ENCODE data around the gene NOVA1.

NOVA1 gene

DNA sequence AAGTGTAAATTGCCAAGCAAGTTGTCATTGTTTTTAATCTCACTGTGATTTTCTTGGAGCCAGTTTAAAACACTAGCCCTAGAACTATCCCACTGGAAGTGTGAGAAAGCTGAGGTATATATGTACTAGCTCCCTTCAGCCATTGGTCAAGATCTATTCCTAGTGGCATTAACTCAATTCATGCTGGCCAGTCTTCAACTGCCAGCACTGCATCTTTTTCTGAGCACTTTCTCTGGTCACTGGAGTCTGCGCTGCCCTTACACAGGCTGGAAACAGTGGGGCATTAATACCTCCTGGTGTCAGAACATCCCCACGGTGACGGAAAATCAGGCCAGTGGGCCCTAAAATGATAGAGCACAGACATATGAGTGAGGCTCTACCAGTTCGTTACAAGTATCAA lies 4.0 kb upstream of the NOVA1 start:
- no peak overlapping the region for H3K27ac ChIP-seq (ENCODE audit: low read length)
- H3K4me1 ChIP-seq (ENCODE audit: insufficient read depth, low read length): no peaks in the 10 kb centered on the region
- H3K4me3 ChIP-seq (ENCODE audit: low read length): no peak overlapping the region
- H3K9me3 ChIP-seq (ENCODE audit: insufficient read depth, low read depth, low read length): no peaks in the 10 kb centered on the region
- H3K27me3 ChIP-seq (ENCODE audit: insufficient read depth, low read length): peaks cover 12% of the 10 kb centered on the region
- no peak overlapping the region for H3K9ac ChIP-seq (ENCODE audit: low read depth, low read length)
- H3K36me3 ChIP-seq (ENCODE audit: insufficient read depth, low read depth, low read length): no peaks in the 10 kb centered on the region

- no peaks in the 10 kb centered on the region for H3K36me3 ChIP-seq (ENCODE audit: insufficient read depth, low read depth, low read length)
- peak overlapping the region; percentile 79 for H3K4me3 ChIP-seq (ENCODE audit: low read length)
- no peaks in the 10 kb centered on the region for H3K9me3 ChIP-seq (ENCODE audit: insufficient read depth, low read depth, low read length)
- H3K9ac ChIP-seq (ENCODE audit: low read depth, low read length): no peak overlapping the region
- peaks cover 12% of the 10 kb centered on the region for H3K27me3 ChIP-seq (ENCODE audit: insufficient read depth, low read length)
- H3K4me1 ChIP-seq (ENCODE audit: insufficient read depth, low read length): peaks cover 7% of the 10 kb centered on the region; the same call in 1 of the 2 replicates
- no peak overlapping the region for H3K27ac ChIP-seq (ENCODE audit: low read length)
Measured at GRCh38 chr14:26599291-26599690, 1.5 kb upstream of the NOVA1 start.

- Histone ChIP-seq H3K4me1 (ENCODE audit: insufficient read depth, low read length) (peaks cover 11% of the 10 kb centered on the region; the same call in 1 of the 2 replicates), H3K9me3 (ENCODE audit: insufficient read depth, low read depth, low read length) (no peaks in the 10 kb centered on the region), H3K4me3 (ENCODE audit: low read length) (peak overlapping the region; percentile 79), H3K27ac (ENCODE audit: low read length) (no peak overlapping the region), H3K27me3 (ENCODE audit: insufficient read depth, low read length) (peaks cover 12% of the 10 kb centered on the region), H3K9ac (ENCODE audit: low read depth, low read length) (peak overlapping the region; percentile 17; the same call in 1 of the 2 replicates), H3K36me3 (ENCODE audit: insufficient read depth, low read depth, low read length) (no peaks in the 10 kb centered on the region)
Measured at GRCh38 chr14:26598672-26599131, 869 bp upstream of the NOVA1 start.

DNA sequence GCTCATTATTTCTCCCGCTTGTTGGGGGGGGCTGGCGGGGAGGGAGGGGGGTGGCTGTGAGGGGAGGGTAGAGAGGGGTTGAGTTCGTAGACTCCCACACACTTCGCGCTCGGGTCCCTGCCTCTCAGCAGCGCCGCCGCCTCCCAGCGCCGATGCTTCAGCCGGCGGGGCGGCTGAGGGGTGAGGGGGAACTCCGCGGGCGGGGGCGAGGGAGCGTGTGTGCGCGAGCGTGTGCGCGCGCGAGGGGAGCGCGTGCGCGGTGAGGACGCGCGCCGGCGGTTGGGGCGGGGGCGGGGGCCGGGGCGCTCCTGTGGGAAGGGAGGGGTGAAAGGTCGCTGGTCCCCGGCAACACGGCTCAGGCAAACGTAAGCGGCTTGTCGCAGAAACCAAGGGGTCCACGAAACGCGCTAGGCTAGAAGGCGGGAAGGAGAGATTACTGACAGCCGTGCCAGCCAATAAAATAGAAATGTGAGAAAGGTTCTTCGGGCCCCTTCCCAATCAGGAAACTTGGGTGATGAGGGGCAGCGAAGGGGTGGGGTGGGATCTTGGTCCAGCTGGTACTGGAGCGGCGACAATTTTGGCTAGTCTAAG lies 343 bp upstream of the NOVA1 start:
- peak overlapping the region; percentile 86; the same call in 1 of the 2 replicates for H3K9ac ChIP-seq (ENCODE audit: low read depth, low read length)
- H3K27me3 ChIP-seq (ENCODE audit: insufficient read depth, low read length): peaks cover 12% of the 10 kb centered on the region

DNA sequence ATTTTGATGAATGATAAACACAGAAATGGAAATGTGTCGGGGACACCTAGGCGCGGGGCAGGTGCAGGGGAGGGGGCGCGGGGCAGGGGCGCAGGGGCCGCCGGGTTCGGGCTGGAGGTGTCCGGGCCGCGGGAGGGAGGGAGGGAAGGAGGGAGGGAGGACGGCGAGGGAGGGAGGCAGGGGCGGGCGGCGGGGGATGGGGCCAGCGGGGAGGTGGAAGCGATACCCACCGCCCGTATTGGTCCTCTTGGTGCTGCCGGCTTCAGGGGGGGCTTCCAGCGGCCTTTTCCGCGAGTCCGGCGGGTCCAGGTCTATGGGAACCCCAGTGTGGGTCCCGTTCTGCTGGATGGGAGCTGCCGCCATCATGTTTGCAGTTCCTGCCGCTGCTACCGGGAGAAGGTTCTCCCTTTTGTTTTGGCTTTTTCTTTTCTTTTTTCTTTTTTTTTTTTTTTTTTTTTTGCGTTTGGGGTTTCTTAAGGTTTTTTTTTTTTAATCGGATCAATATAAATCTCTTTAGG lies 703 bp downstream of the NOVA1 start:
- peak overlapping the region; percentile 66 for H3K27ac ChIP-seq (ENCODE audit: low read length)
- peak overlapping the region; percentile 87 for H3K4me3 ChIP-seq (ENCODE audit: low read length)
- peak overlapping the region; percentile 86; the same call in 1 of the 2 replicates for H3K9ac ChIP-seq (ENCODE audit: low read depth, low read length)

More for the DNA sequence above, 343 bp upstream of the NOVA1 start:
- H3K4me1 ChIP-seq (ENCODE audit: insufficient read depth, low read length): peaks cover 12% of the 10 kb centered on the region; the same call in 1 of the 2 replicates
- H3K4me3 ChIP-seq (ENCODE audit: low read length): peak overlapping the region; percentile 87
- H3K27ac ChIP-seq (ENCODE audit: low read length): no peak overlapping the region
- H3K36me3 ChIP-seq (ENCODE audit: insufficient read depth, low read depth, low read length): no peaks in the 10 kb centered on the region; the same call in 1 of the 2 replicates
- H3K9me3 ChIP-seq (ENCODE audit: insufficient read depth, low read depth, low read length): no peaks in the 10 kb centered on the region

GRCh38 chr14:26596543-26597061 lies 1.2 kb downstream of the NOVA1 start:
- Histone ChIP-seq H3K27ac (ENCODE audit: low read length) (peak overlapping the region; percentile 55), H3K9me3 (ENCODE audit: insufficient read depth, low read depth, low read length) (no peaks in the 10 kb centered on the region), H3K4me3 (ENCODE audit: low read length) (peak overlapping the region; percentile 87), H3K36me3 (ENCODE audit: insufficient read depth, low read depth, low read length) (no peaks in the 10 kb centered on the region; the same call in 1 of the 2 replicates), H3K9ac (ENCODE audit: low read depth, low read length) (peak overlapping the region; percentile 79; the same call in 1 of the 2 replicates), H3K4me1 (ENCODE audit: insufficient read depth, low read length) (peaks cover 12% of the 10 kb centered on the region; the same call in 1 of the 2 replicates), H3K27me3 (ENCODE audit: insufficient read depth, low read length) (peaks cover 12% of the 10 kb centered on the region)

More for the DNA sequence above, 703 bp downstream of the NOVA1 start:
- peaks cover 12% of the 10 kb centered on the region; the same call in 1 of the 2 replicates for H3K4me1 ChIP-seq (ENCODE audit: insufficient read depth, low read length)
- no peaks in the 10 kb centered on the region for H3K9me3 ChIP-seq (ENCODE audit: insufficient read depth, low read depth, low read length)
- H3K27me3 ChIP-seq (ENCODE audit: insufficient read depth, low read length): peaks cover 12% of the 10 kb centered on the region
- H3K36me3 ChIP-seq (ENCODE audit: insufficient read depth, low read depth, low read length): no peaks in the 10 kb centered on the region; the same call in 1 of the 2 replicates

DNA sequence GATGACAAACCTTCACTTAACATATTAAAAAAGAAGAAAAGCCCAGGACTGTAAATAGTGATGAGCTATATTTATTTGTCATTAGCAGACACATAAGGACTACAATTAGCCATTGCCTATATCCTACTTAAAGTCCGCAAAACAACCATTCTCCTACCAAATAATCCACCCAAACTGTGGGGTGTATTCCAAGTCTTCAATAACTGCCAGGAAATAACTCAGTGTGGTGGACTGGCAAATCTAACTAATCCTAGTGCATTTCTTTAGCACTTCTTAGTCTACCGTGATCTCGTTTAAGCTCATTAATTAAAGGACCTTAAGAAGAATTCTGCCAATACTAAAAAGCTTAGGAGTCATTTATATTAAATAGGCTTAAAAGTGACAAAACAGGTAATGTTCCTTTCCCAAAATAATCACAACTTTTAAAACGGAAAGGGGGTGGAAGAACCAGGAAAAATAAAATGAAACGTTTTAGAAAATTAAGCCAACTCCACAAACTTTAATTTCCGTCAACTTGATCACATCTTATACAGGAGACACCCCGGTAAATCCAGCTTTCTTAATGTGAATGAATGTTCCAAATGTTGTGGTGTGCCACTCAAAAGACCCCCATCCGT lies 1.8 kb downstream of the NOVA1 start:
- peak overlapping the region; percentile 87 for H3K4me3 ChIP-seq (ENCODE audit: low read length)
- H3K9ac ChIP-seq (ENCODE audit: low read depth, low read length): peak overlapping the region; percentile 79; the same call in 1 of the 2 replicates

DNA sequence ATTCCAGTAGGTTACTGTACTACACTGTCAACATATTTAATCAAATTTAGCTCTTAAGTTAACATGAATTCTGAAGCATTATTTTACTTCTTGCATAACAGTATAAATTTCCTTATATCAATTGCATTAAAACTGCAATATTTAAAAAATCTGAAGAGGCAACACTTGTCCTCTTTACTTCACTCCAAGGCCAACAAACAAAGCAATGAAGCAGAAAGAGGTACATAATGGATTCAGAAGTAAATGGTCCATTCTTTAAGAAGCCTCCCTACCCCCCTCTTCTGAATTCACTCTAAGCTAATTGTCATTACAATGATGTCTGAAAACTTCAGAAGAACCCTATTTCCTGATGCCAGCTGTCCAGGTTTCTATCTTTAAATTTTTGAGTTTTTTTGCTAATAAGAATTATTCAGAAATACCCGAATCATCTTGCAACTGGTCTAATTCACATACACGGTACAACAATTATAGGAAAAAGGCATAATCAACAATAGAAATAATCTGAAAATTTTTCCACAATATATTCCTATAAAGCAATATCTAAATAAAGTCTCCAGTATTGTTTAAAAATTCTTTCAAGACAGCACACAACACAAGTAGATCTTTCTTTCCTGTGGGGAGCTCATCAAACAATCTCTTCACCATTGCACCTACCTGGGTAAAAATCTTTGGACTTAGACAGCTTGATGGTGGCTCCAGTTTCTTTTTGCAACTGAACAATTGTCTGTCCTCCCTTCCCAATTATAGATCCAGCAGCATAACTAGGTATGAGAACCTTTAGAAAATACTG lies 2.9 kb downstream of the NOVA1 start:
- peaks cover 12% of the 10 kb centered on the region; the same call in 1 of the 2 replicates for H3K4me1 ChIP-seq (ENCODE audit: insufficient read depth, low read length)
- peaks cover 10% of the 10 kb centered on the region for H3K27me3 ChIP-seq (ENCODE audit: insufficient read depth, low read length)
- H3K9me3 ChIP-seq (ENCODE audit: insufficient read depth, low read depth, low read length): no peaks in the 10 kb centered on the region
- peak overlapping the region; percentile 87; the same call in 1 of the 2 replicates for H3K4me3 ChIP-seq (ENCODE audit: low read length)
- no peak overlapping the region for H3K27ac ChIP-seq (ENCODE audit: low read length)
- no peaks in the 10 kb centered on the region; the same call in 1 of the 2 replicates for H3K36me3 ChIP-seq (ENCODE audit: insufficient read depth, low read depth, low read length)
- peak overlapping the region; percentile 10; the same call in 1 of the 2 replicates for H3K9ac ChIP-seq (ENCODE audit: low read depth, low read length)

More for the DNA sequence above, 1.8 kb downstream of the NOVA1 start:
- Histone ChIP-seq H3K36me3 (ENCODE audit: insufficient read depth, low read depth, low read length) (no peaks in the 10 kb centered on the region; the same call in 1 of the 2 replicates), H3K27me3 (ENCODE audit: insufficient read depth, low read length) (peaks cover 12% of the 10 kb centered on the region), H3K4me1 (ENCODE audit: insufficient read depth, low read length) (peaks cover 12% of the 10 kb centered on the region; the same call in 1 of the 2 replicates), H3K9me3 (ENCODE audit: insufficient read depth, low read depth, low read length) (no peaks in the 10 kb centered on the region), H3K27ac (ENCODE audit: low read length) (peak overlapping the region; percentile 55)

DNA sequence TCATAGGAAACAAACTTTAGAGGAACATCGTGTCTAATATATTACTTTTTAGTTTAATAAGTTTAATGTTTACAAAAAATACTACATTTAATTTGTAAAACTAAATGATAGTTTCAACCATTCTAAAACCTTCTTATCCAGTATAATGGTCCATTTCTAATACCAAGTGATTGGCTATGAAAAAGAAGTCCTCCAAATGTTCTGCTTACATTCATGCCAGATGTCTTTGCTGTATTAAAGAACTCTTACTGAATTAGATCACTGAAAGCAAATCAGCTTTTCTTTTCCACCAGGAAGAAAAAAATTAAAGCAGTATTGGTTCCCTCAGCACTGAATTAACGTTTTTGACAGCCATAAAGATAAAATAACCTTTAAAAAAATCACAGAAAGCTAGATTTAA lies 3.7 kb downstream of the NOVA1 start:
- Histone ChIP-seq H3K9ac (ENCODE audit: low read depth, low read length) (peak overlapping the region; percentile 10; the same call in 1 of the 2 replicates), H3K27ac (ENCODE audit: low read length) (no peak overlapping the region), H3K4me1 (ENCODE audit: insufficient read depth, low read length) (peaks cover 12% of the 10 kb centered on the region; the same call in 1 of the 2 replicates), H3K27me3 (ENCODE audit: insufficient read depth, low read length) (peaks cover 2% of the 10 kb centered on the region; the same call in 1 of the 2 replicates), H3K4me3 (ENCODE audit: low read length) (peak overlapping the region; percentile 87; the same call in 1 of the 2 replicates), H3K9me3 (ENCODE audit: insufficient read depth, low read depth, low read length) (no peaks in the 10 kb centered on the region), H3K36me3 (ENCODE audit: insufficient read depth, low read depth, low read length) (no peaks in the 10 kb centered on the region; the same call in 1 of the 2 replicates)

DNA sequence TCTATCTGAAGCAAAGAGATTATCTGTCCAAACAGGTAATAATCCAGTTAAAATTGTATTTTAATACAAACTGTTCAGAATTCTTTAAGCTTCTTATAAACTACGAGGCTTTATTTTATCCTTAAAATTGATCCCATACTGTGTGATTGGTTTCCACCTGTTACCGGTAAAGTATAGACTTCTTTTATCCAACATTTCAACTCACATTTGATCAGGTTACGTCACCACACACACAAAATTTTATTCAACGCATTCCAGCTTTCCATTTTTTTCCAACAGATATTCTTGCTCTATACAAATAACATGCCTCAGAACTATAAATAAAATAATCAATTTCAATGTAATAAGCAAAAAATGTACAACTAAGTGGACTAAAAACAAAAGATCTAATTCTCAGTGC lies 4.5 kb downstream of the NOVA1 start:
- Histone ChIP-seq H3K27ac (ENCODE audit: low read length) (no peak overlapping the region), H3K36me3 (ENCODE audit: insufficient read depth, low read depth, low read length) (no peaks in the 10 kb centered on the region; the same call in 1 of the 2 replicates), H3K9me3 (ENCODE audit: insufficient read depth, low read depth, low read length) (no peaks in the 10 kb centered on the region), H3K27me3 (ENCODE audit: insufficient read depth, low read length) (no peaks in the 10 kb centered on the region), H3K4me3 (ENCODE audit: low read length) (no peak overlapping the region), H3K4me1 (ENCODE audit: insufficient read depth, low read length) (peaks cover 12% of the 10 kb centered on the region; the same call in 1 of the 2 replicates), H3K9ac (ENCODE audit: low read depth, low read length) (no peak overlapping the region)

- H3K4me1 ChIP-seq (ENCODE audit: insufficient read depth, low read length): peaks cover 22% of the 10 kb centered on the region; the same call in 1 of the 2 replicates
- H3K27ac ChIP-seq (ENCODE audit: low read length): no peak overlapping the region
- no peaks in the 10 kb centered on the region for H3K9me3 ChIP-seq (ENCODE audit: insufficient read depth, low read depth, low read length)
- no peaks in the 10 kb centered on the region; the same call in 1 of the 2 replicates for H3K36me3 ChIP-seq (ENCODE audit: insufficient read depth, low read depth, low read length)
- H3K4me3 ChIP-seq (ENCODE audit: low read length): no peak overlapping the region
- H3K9ac ChIP-seq (ENCODE audit: low read depth, low read length): no peak overlapping the region
- H3K27me3 ChIP-seq (ENCODE audit: insufficient read depth, low read length): no peaks in the 10 kb centered on the region
Measured at GRCh38 chr14:26589925-26590324, 7.9 kb downstream of the NOVA1 start.

Data from iPS-20b (cell line).